ENCODE measurements around the gene TMCC1. TPM values are rescaled to one million over a fixed set of nuclear protein-coding genes. Genes with fewer than 3 reads are reported as not detected.
"Not testable (repeated sequence)": the region's sequence is repeated elsewhere in the genome, so short reads cannot be mapped to it uniquely, and the experiment has no call there.

Gene TMCC1
- total and polyA plus RNA-seq, 9 donors, result 13.2 to 57.2 (median 42.4) TPM

GRCh38 chr3:129835198-129835597, 58.3 kb downstream of the TMCC1 start:
- TF ChIP-seq CTCF (IDR thresholded peaks at IDR 0.05) (no peak), POLR2A (IDR thresholded peaks at IDR 0.05) (no peak), EP300 (IDR thresholded peaks at IDR 0.05) (no peak)
- intact Hi-C loops (cut with DNase I), result loop anchor here in 2 of 4 donors (5.0 to 10.0 kb wide), 2 partner anchors 92 to 200 kb away; no protein-coding TSS in a partner anchor
- Histone ChIP-seq H3K4me3 (no peak overlapping the region), H3K4me1 (ENCODE audit: insufficient read depth) (no peaks in the 10 kb centered on the region), H3K36me3 (no peaks in the 10 kb centered on the region), H3K9me3 (no peaks in the 10 kb centered on the region), H3K27ac (no peak overlapping the region), H3K27me3 (no peaks in the 10 kb centered on the region)
- WGBS, 3 donors, result 72 to 87% (median 77%) methylated on average over 2 of the region's 2 CpGs
- no peak for DNase-seq

DNA sequence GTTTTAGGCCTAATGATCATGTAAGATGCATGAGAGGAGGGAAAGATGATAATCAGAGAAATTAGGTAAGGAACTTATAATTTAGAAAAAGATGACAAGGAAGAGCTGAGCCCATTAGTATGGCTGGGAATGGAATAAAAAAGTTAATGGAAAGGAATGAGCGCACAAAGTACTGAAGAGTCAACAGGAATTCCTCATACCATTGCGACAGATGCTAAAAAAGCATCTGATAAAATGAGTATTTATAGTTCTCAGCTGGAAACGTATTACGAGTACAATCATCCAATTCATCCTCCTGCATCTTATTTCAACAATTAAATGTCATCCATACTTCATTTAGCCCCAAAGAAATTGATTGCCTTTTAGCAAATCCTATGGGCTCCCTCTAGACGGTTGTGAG, 58.9 kb downstream of the TMCC1 start:
- H3K4me3 ChIP-seq, result no peak overlapping the region
- no peaks in the 10 kb centered on the region for H3K9me3 ChIP-seq
- H3K27me3 ChIP-seq, result no peaks in the 10 kb centered on the region
- no peak for TF ChIP-seq POLR2A (IDR thresholded peaks at IDR 0.05)
- no peak for TF ChIP-seq CTCF (IDR thresholded peaks at IDR 0.05)
- TF ChIP-seq EP300 (IDR thresholded peaks at IDR 0.05), result no peak
- H3K4me1 ChIP-seq (ENCODE audit: insufficient read depth), result no peaks in the 10 kb centered on the region
- H3K27ac ChIP-seq, result no peak overlapping the region
- no peaks in the 10 kb centered on the region for H3K36me3 ChIP-seq
- intact Hi-C loops (cut with DNase I), result loop anchor here in 1 of 4 donors (10.0 kb wide), 1 partner anchor 200 kb away; no protein-coding TSS in a partner anchor
- WGBS, 3 donors, result 82 to 89% (median 85%) methylated on average over 5 of the region's 5 CpGs
- DNase-seq, result no peak

DNA sequence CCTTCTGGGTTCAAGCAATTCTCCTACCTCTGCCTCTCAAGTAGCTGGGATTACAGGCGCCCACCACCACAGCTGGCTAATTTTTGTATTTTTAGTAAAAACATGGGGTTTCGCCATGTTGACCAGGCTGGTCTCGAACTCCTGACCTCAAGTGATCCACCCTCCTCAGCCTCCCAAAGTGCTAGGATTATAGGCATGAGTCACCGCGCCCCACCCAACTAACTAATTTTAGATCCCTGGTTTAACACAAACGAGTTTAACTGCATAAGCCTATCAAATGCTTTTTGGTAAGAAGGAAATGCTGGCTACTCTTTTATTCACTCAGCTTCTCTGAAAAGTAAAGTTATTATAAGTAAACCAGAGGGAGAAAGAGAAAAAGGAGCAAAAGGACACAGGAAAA, 61.6 kb downstream of the TMCC1 start:
- H3K4me1 ChIP-seq (ENCODE audit: insufficient read depth); H3K36me3 ChIP-seq: not testable (repeated sequence)
- WGBS, 3 donors, result 83 to 88% (median 84%) methylated on average over 6 of the region's 6 CpGs

GRCh38 chr3:129831503-129831902, 62.0 kb downstream of the TMCC1 start:
- WGBS, 3 donors, result 89 to 96% (median 89%) methylated on average over 1 of the region's 1 CpG
- TF ChIP-seq CTCF (IDR thresholded peaks at IDR 0.05) (no peak), POLR2A (IDR thresholded peaks at IDR 0.05) (no peak), EP300 (IDR thresholded peaks at IDR 0.05) (no peak)
- intact Hi-C loops (cut with DNase I), result loop anchor here in 1 of 4 donors (10.0 kb wide), 1 partner anchor 197 kb away; no protein-coding TSS in a partner anchor
- Histone ChIP-seq H3K9me3 (no peaks in the 10 kb centered on the region), H3K36me3 (no peaks in the 10 kb centered on the region), H3K27me3 (no peaks in the 10 kb centered on the region), H3K4me1 (ENCODE audit: insufficient read depth) (no peaks in the 10 kb centered on the region), H3K27ac (no peak overlapping the region), H3K4me3 (no peak overlapping the region)
- DNase-seq, result no peak

More for the DNA sequence above, 61.6 kb downstream of the TMCC1 start:
- not testable (repeated sequence) for H3K4me3 ChIP-seq, H3K27me3 ChIP-seq, DNase-seq, H3K9me3 ChIP-seq, H3K27ac ChIP-seq
- intact Hi-C loops (cut with DNase I), result loop anchor here in 1 of 4 donors (10.0 kb wide), 1 partner anchor 197 kb away; no protein-coding TSS in a partner anchor

DNA sequence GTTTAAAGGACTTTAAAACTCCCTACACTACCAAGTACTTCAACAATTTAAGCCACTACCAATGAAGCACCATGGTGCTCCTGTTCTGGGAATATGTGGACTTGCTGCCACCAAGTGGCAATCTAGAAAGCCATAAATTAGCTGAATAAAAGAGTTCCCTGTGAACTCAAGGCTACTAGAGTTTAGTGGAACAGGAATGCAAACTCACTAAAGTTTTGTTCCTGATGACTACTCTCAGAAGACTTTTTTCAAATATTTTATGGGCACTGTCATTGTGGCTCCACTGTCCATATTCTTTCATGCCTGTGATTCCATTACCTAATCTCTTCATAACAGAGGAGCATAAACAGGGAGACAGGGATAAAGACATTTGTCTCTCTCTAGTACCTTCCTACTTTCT, 63.9 kb downstream of the TMCC1 start:
- Histone ChIP-seq H3K4me1 (ENCODE audit: insufficient read depth) (no peaks in the 10 kb centered on the region), H3K36me3 (no peaks in the 10 kb centered on the region), H3K27ac (no peak overlapping the region), H3K27me3 (no peaks in the 10 kb centered on the region), H3K9me3 (no peaks in the 10 kb centered on the region), H3K4me3 (no peak overlapping the region)
- intact Hi-C loops (cut with DNase I), result loop anchor here (5.0 to 10.0 kb wide), 6 partner anchors 175 to 345 kb away; no protein-coding TSS in a partner anchor
- peak in 4 of 5 donors; percentile 25 to 62 (median 29) for DNase-seq
- TF ChIP-seq CTCF (IDR thresholded peaks at IDR 0.05), result peak; percentile 12 to 72 (median 67)
- TF ChIP-seq POLR2A (IDR thresholded peaks at IDR 0.05), result no peak
- TF ChIP-seq EP300 (IDR thresholded peaks at IDR 0.05), result no peak
